GM19025 (cell line): ENCODE data around the gene FSCN2.

ENCODE experiments used
- ATAC-seq: cut with Tn5 transposase; IDR thresholded peaks from one replicate; pipeline ENCODE4 v1.9.1; 2021; ENCODE audit warnings: mild to moderate bottlenecking, low read depth, moderate library complexity; ENCODE audit not compliant: unreplicated experiment

FSCN2 gene

DNA sequence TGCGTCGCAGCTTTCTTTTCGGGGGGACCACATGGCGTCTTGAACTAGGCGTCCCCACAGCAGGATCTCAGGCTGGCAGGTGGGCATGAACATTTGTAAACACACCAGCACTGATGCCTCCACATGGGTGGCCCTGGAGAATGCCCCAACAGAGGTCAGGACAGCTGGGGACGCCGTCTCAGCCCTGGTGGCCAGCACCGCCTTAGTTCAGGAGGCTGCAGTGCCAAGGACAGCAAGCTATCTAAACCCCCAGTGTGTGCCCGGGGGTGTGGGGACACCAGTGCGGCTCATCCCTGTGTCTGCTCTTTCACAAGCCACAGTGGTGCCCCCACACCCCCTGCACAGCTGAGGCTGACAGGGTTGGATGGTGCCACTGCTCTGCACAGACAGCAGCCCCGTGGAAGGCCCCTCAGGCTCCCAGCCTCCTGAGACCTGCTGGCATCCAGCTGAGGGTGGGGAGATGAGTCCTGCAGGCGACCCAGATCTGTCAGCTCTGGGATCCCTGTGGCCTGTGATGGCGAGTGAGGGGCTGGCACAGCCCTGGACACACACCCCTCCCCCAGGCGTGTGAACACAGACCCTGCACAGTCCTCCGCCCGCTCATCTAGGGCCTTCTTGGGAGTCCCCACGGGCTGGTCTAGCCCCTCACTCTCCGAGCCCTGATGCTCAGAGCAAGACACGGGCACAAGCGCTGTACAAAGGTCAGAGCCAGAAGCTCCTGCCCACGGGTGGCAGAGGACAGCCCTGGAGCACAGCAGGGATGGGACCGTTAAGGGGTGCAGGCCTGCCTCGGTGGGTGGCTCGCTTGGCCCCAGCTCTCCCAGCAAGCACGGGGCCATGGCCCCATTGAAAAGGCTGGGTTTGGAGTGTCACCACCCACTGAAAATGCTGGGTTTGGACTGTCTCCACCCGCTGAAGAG is 10.7 kb downstream of the FSCN2 start:
- no peak for ATAC-seq

DNA sequence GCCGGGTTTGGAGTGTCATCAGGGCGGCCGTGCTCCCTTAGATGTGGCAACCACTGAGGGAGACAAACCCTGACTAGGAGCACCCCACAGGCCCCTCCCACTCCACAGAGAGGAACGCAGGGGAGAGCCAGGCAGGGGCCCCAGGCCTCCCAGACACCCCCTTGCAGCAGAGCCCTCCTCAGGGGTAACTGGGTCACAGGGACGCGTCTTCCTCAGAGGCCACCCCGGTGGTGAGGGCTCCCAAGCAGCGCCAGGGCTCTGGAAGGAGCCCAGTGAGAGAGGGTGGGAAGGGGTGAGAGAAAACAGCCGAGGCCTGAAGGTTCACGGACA is 11.4 kb downstream of the FSCN2 start:
- no peak for ATAC-seq

DNA sequence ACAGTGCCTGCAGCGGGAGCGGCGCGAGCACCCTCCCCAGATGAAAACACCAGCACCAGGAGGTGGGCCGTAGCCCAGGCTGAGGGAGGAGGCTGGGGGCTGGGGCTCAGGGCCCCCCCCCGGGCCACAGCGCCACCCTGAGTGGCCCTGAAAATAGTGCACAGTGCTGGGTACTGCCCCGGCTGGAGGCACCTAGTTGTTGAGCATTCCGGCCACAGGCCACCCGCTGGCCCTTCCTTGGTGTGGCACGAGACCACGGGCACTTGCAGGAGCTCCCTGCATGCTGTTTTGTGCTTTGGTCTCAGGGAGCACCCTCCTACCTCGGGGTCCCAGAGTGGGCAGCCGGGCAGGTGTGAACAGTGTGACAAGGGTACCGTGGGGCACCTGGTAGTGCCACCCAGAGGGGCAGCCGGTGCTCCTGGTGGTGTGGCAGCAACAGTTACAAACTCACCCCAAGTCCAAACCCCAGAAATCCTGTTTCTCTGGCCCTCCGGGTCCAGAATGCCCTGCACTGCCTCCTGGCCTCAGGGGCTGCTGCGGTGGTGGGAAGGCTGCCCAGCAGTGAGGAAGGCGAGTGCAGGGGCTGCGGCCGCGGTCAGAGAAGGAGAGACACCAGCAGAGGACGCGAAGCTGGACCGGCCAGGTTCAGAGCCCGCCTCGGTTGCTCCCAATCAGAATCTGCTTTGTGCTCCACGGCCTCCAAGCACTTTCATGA is 11.9 kb downstream of the FSCN2 start:
- no peak for ATAC-seq

DNA sequence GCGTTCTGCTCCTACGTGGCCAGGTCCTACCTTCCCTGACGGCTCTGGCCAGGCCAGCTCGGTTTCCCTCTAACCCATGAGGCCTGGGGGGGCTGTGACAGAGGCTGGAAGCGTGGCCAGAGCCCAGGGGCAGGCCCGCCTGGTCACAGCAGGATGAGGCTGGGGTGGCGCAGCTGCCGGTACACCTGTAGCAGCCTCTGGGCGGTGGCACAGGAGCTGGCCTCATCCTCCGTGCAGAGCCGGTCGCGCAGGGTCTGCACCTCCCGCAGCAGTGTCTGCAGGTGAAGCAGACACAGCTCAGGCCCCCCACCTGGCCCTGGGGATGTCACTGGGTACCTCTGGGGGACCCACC is 12.5 kb downstream of the FSCN2 start:
- ATAC-seq = no peak

DNA sequence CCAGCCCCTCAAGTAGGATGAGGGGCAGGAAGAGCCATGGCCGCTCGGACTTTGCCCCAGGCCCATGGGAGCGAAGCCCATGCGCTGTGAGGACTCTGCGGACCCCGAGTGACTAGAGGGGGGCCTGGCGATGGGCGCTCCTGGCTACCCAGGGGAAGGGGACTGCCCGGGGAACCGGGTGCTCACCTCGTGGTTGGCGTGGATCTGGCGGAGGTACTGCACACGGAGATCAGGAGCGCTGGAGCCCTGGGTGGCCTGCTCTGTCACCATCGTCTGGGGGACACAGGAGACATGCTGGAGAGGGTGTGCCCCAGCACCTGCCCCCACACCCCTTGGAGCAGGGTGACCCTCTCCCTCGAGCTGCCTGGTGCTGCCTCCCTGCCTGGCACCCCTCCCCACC is 12.9 kb downstream of the FSCN2 start:
- ATAC-seq = no peak

DNA sequence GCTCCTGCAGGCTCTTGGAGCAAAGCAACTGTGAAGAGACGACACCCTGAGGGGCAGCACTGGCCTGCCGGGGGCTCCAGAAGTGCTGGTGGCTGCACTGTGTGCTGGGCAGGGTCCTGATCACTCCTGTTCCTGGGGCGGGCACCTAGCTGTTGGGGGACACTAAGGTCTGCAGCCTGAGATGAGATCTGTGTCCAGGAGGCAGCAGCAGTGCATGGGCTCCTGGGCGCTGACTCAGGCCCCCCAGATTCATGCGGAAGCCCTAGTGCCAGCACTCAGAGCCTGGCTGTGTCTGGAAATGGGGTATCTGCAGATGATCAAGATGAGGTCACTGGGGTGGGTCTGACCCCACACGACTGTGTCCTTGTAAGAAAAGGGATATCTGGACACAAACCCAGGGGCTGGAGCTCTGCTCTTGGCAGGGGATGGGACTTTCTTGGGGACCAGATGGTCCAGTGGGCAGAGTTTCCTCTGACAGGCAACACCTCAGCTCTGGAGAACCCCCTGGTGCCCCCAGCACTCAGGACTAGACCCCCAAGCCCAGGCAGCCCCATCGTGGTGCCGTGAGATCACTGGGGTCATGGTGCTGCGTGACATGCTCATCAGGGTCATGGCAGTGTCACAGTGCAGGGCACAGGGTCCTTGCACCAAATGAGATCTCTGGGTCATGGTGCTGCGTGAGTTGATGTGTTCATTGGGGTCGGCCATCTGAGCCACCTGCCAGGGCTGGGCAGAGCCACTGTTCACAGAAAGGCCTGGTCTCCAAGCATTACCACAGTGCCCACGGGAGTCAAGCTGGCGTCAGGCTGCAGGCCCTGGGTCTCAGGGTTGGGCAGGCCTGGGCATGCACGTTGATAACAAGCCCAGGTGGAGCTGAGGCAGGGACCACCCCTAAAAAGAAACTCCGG is 14.5 kb downstream of the FSCN2 start:
- ATAC-seq = no peak

DNA sequence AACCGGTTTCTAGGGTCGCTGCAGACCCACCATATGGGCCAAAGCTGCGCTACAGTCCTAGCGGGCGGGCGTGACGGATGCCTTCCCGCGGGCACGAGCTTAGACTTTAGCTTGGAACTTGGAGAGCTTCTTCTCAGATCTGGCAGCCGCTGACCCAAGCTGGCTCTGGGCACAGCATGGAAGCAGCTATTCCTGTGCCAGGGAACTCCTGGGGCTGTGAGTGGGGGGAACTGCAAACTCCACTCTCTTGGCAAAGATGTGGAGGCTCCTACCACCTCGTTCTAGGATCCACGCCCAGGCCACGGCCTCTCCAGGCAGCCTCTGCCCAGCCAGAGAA is 15.1 kb downstream of the FSCN2 start:
- ATAC-seq = no peak

DNA sequence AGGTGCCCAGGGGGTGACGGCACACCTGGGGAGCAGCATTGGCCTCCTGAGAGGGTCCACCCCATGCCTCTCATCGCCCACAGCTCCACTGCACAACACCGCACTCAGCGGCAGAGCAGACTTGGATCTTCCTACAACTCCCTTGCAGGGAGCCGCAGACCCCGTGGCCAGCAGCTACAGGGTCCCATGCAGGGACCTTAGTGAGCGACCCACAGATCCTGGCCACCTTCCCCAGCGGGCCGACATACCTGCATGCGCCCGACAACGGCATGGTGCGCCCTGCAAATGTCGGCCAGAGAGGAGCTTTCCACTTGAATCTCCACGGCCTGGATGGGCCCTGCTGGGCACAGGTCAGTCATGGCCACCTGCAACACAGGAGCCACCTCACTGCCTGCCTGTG is 15.6 kb downstream of the FSCN2 start:
- no peak for ATAC-seq

DNA sequence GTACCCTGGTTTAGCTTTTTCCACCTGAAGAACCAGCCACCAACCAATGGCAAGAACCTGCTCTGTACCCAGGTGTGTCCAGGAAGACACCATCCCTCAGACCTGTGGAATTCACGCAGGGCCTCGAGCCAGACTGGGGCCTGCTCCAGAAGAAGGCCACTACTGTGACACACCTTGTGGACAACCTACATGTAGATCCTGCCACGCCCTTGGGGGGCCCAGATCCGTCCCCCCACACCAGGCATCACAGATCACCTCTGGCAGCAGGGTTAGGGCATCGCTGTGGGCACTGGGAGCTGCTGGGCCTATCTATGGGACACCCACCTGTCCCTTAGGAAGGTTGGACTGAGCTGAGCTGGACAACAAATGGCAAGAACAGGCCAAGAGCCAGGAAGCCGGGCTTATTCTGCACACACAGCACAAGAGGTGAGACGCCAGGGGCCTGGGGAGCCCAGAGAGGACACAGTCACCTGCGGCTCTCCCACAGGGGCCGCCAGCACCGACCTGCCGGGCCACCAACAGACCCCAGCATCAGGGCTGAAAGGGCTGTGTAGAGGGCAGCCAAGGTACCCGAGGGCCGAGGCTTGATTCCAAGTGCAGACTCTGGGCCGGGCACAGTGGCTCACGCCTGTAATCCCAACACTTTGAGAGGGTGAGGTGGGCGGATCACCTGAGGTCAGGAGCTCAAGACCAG is 16.3 kb downstream of the FSCN2 start:
- ATAC-seq = no peak

DNA sequence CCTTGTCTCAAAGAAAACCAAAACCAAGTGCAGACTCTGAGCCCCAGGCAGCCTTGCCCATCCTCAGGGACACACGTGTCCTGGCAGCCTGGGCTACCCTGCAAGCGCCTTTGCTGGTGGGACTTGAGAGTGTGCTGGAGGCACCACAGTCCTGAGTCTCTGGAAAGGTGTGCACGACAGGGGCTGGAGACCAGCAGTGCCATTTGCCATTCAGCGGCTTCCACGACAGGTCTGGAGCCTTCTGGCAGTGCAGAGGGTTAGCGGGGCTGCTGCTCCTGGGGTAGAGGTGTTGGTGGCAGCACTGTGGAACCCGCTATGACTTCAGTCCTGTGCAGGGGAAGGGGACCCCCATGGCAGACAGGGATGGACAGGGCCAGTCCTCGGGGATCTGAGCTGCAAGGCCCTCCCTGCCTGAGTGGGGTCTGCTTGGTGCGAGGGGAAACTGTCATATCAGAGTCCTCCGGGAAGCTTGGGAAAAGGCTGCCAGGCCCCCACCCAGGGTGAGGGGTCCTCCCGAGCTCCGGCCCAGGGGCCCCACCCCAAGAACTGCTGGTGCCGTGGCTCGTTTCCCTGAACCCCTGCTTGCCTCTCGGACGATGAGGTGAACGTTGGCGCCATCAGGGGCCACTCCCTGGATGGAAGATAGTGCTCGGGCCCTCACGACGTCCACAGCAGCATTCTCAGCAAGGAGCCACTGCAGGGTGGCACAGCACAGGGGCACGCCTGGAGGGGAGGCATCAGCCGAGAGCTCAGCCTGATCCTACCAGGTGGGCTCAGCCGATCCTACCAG is 17.2 kb downstream of the FSCN2 start:
- no peak for ATAC-seq

DNA sequence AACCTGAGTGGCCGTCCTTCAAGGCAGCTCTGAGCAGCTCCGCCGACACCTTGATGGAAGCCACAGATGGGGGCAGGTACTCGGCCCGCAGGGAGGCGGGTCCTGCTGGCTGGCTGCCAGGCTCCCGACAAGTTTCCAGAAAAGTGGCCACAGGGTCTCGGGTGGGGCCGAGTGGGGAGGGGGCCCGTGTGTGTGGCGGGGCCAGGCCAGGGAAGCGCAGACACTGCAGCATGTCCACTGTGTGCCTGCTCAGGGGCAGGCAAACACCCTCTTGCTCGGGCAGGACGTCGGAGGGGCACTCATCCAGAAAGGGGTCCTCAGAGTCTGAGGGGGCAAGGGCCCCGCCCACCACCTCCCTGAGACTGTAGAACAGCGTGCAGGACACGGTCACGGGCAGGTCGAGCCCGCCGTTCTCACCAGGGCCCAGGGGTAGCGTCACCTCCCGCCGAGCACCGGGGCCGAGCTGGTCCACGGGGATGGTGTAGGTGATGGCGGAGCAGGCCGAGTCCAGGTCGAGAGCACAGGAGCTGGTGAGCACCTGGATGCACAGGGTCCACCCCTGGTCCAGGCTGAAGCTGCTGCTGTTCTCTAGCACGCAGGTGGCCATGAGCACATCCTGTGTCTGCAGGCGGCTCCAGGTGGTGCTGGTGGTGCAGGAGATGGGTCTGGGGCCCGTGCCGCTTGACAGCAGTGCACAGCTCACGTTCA is 18.9 kb downstream of the FSCN2 start:
- ATAC-seq = no peak

DNA sequence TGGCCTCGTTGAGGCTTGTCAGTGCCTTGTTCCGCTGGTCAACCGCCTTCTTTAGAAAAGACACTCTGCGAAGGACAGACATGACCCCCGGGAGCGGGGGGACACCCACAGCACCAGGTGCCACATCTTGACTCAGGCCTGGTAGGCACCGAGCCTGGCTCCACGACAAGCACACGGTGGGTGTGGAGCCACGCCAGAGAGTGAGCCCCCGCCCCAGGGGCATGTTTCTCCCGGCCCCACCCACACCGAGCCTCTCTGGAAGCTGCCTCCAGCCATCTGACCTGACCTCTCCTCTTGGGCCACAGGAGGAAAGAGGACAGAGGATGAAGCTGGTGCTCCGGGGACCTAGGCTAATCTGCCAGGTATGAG is 19.4 kb downstream of the FSCN2 start:
- no peak for ATAC-seq

DNA sequence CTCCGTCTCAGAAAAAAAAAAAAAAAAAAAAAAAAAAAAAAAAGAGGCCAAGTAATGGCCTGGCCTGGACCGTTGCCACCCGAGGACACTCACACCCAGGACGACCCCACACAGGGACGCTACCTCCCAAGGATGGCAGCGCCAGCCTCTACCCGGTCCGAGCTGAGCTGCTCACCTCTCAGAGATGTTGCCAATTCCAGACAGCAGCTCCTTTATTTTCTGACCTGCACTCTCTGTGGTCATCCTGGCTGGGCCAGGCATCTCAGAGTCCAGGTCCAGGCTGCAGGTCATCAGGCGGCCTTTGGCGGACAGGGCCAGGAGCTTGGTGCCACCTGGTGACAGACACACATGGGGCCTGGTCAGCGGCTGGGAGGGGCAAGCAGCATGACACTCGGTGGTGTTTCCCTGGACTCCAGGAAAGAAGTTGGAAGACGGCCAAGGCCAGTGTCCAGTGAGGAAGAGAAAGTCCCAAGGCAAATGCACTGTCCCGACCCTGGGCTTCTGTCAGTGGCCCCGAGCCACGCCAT is 20.9 kb downstream of the FSCN2 start:
- no peak for ATAC-seq

DNA sequence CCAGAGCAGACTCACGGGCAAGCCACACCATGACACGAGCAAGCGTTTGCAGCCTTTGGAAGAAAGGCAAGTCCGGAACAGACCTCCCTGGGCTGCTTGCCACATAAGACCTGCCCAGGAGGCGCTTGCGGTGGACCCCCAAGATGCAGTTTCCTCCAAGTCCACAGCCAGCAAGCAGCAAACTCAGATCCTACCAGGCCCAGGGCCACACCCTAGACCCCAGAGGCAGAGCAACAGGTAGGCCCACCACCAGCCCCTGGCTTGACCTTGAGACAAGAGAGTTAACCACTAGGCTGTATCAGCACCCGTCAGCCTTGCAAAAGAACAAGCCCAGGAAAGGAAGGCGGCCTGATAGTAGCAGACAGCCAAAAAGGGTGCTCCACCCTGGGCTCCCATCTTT is 21.6 kb downstream of the FSCN2 start:
- ATAC-seq = no peak

DNA sequence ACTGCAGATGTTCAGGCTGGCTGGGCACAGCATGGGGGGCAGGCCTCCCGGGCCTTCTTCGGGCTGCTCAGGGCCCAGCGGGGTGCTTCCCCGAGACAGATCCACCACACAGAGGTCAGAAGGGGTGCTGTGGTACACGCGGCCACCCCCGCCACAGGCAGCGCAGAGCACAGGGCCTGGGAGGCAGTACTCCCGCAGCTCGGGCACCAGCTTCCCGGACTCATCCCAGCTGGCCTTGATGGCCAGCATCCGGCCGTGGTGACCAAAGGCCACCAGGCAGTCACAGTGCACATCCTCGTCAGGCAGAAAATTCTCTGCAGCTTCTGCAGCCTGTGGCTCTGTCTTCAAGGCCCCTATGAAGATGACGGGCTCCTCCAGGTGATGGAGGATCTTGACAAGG is 22.1 kb downstream of the FSCN2 start:
- no peak for ATAC-seq

DNA sequence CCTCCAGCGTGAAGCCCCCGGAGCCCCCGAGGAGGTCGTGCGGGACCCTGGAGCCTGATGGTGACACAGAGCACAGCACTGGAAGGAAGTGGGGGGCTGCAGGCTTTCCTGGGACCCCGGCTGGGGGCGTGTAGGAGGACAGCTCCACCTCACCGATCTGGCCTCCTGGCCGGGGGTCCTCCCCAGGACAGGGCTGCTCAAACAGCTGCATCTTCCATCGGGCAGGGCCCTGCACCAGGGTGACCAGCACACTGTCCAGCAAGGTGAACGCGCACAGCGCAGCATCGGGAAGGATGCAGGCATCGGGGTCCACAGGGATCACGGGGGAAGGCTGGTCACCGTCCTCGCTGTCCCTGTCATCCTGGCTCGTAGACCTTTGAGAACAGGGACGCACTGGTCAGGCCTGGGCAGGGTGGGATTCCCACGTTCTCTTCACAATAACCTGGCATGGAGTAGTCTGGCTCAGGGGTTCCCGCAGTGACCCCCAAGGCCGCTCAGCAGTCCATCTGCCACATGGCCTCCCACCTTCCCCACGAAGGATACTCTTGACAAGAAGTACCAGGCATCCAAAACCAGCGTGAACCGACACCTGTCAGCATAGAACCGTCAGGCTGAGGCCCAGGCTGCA is 22.8 kb downstream of the FSCN2 start:
- no peak for ATAC-seq

DNA sequence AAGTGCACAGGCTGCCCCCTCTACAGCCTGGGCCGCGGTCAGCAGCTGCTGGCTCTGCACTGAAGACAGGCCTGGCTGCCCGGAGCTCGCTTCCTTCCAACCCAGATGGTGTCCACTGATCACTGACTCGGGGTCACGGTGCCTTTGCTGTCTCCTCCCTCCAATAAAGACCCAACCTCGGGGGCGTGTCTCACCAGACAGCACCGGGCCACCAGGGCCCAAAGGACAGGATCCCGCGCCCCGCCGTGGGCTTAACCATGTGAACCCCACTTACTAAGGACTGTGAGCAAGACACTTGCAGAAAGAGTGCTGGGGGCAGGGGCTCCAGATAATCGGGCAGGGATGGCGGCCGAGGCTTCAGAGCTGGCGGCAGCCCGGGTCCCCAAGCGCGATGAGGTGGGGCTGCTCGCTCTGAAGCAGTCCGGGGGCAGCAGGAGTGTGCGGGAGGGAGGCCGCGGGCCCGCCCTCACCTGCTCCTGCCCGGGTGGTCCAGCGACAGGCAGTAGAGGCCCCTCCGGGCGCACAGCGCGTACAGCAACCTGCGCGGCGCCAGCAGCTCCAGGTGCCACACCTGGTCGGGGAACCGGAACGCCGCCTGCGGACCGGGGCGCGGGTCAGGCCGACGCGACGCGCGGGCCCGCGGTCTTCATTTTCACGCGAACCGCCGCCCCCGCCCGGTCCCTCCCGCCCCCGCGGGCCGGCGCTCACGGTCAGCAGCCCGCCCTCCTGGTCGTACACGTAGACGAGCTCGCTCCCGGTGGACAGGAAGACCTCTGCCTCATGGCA is 23.5 kb downstream of the FSCN2 start:
- ATAC-seq = peak; percentile 26
